SU-DHL-6 (cell line): ENCODE data around the gene CARD14.

Source experiments
- CTCF ChIP-seq: fragments of 200-600 bp; sonication (generic); IDR thresholded peaks from one replicate; pipeline ENCODE4 v1.5.1; 2017; ENCODE audit warnings: antibody characterized with exemption, mild to moderate bottlenecking, low read length, moderate library complexity; ENCODE audit not compliant: insufficient read depth, poor library complexity, severe bottlenecking
- EZH2phosphoT487 ChIP-seq: fragments of 200-600 bp; sonication (generic), shearing (Covaris generic); conservative IDR thresholded peaks from 2 replicates; pipeline ENCODE4 v1.6.1; 2018; ENCODE audit warnings: mild to moderate bottlenecking, antibody characterized with exemption, low read length, moderate library complexity, mixed read lengths

DNA sequence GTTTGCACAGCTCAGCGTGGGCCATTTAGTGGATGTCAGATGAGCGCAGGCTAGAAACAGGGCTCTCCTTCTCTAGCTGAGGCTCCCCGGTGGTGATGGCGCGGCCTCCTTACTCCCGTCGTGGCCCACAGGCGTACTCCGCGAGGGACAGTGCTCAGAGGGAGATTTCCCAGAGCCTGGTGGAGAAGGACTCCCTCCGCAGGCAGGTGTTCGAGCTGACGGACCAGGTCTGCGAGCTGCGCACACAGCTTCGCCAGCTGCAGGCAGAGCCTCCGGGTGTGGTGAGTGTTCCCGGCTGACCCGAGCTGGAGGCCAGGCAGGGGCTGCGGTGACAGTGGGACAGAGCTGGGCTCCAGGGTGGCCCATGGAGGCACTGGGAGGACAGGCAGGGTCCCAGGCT lies 21.4 kb downstream of the CARD14 start:
- no peak for TF ChIP-seq CTCF
- no peak for TF ChIP-seq EZH2phosphoT487
